Activated CD8-positive, alpha-beta memory T cell treated with anti-CD3 and anti-CD28 coated beads, Interleukin-2, amount 10 ng/mL, durations not matched to agents 7 days and 5 days (primary cell): ENCODE data around the gene SPATA6L. TPM values are rescaled to one million over a fixed set of nuclear protein-coding genes. Genes with fewer than 3 reads are reported as not detected.

Experiments
- ATAC-seq: fragments of 150-1000 bp; cut with Tn5 transposase; one replicate; pipeline ENCODE4 v1.10.0; 2021; ENCODE audit warnings: moderate library complexity
- CTCF ChIA-PET: fragments of 350-600 bp; sonication (Branson Sonifier 250); formaldehyde crosslinking; loops from one replicate; lab custom pipeline; 2021; ENCODE audit warnings: antibody characterized with exemption; lab: Charles Lee
- DNase-seq: peaks from one replicate; pipeline ENCODE4 v3.0.0-alpha.2; 2020
- H3K27ac Mint-ChIP-seq: one replicate; pipeline ENCODE4 v1.8.0; 2021; ENCODE audit warnings: mild to moderate bottlenecking, mixed read lengths
- H3K27me3 Mint-ChIP-seq: one replicate; pipeline ENCODE4 v1.8.0; 2021; ENCODE audit warnings: mixed read lengths
- H3K36me3 Mint-ChIP-seq: one replicate; pipeline ENCODE4 v1.8.0; 2021; ENCODE audit warnings: mild to moderate bottlenecking, mixed read lengths
- H3K4me1 Mint-ChIP-seq: one replicate; pipeline ENCODE4 v1.8.0; 2021; ENCODE audit warnings: mixed read lengths
- H3K4me3 Mint-ChIP-seq: one replicate; pipeline ENCODE4 v1.8.0; 2021; ENCODE audit warnings: mild to moderate bottlenecking, moderate library complexity, mixed read lengths
- H3K9me3 Mint-ChIP-seq: one replicate; pipeline ENCODE4 v1.8.0; 2022; ENCODE audit warnings: low read depth, mixed read lengths
- total RNA-seq, 2 experiments: library from RNA; stranded (reverse); gene quantifications; one replicate each; pipeline ENCODE4 v1.2.3, GENCODE V29; 2021

The SPATA6L gene
- total RNA-seq, 2 experiments from 2014 or later = 0.56 to 0.73 TPM

DNA sequence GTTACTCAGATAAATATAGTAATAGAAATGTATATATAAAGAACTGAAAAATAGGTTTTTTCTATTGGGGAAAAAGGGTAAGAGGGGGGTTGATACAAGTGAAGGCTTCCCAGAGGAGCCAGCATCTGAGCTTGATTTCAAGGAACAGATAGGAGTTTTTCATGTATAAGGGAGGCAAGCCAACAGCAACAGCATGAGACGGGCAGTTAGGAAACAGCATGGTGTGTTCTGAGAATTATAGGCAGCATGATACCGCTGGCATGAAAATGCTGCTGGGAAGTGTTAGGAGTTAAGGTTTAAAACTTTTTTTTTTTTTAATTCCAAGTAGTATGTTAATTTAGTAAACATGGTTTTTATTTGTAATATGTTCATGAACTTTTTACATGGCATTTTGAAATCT is 22.7 kb upstream of the SPATA6L start:
- CTCF ChIA-PET = no interaction called here
- no peak for ATAC-seq
- Mint-ChIP-seq H3K36me3 (peaks cover 40% of the 10 kb centered on the region), H3K27me3 (no peaks in the 10 kb centered on the region), H3K9me3 (no peaks in the 10 kb centered on the region), H3K4me3 (no peak overlapping the region), H3K4me1 (peaks cover 21% of the 10 kb centered on the region), H3K27ac (no peak overlapping the region)
- DNase-seq = no peak

DNA sequence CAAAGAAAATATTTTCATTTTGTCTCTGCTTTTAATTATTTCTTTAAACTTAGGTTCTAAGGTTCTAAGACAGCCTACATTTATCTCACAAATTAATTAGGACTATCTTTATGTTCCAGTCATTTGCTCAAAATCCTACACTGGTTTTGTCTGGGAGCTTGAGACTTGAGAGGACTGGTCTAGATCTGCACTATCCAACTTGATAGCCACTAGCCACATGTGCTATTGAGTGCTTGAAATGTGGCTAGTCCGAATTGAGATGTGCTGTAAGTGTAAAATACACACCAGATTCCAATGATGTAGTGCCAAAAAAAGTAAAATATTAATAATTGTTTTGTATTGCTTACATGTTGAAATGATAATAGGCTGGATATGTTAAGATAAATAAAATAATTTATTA is 20.3 kb upstream of the SPATA6L start:
- Mint-ChIP-seq H3K9me3 (no peaks in the 10 kb centered on the region), H3K4me3 (no peak overlapping the region), H3K4me1 (peaks cover 24% of the 10 kb centered on the region), H3K27me3 (no peaks in the 10 kb centered on the region), H3K27ac (no peak overlapping the region), H3K36me3 (peaks cover 38% of the 10 kb centered on the region)
- DNase-seq = no peak
- no peak for ATAC-seq
- CTCF ChIA-PET = no interaction called here

DNA sequence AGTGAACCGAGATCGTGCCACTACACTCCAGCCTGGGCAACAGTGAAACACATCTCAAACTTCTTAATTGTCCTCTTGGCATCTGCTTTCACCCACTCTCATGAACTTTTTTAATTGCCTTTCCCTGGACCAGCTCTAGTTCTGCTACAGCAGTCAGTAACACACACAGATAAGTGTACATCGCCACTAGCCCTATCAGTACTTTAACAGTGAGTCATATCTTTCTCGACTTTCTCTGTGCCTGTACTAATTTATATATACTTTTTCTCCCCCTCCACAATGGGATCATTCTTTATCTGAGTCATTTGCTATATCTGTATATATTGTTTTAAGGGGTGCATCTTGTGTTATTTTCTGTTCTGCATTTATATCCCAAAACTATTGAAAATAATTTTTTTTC is 19.8 kb upstream of the SPATA6L start:
- Mint-ChIP-seq H3K4me3 (no peak overlapping the region), H3K4me1 (peaks cover 20% of the 10 kb centered on the region), H3K27ac (no peak overlapping the region), H3K27me3 (no peaks in the 10 kb centered on the region), H3K9me3 (no peaks in the 10 kb centered on the region), H3K36me3 (peaks cover 33% of the 10 kb centered on the region)
- no peak for DNase-seq
- CTCF ChIA-PET = no interaction called here
- ATAC-seq = peak; percentile 42

DNA sequence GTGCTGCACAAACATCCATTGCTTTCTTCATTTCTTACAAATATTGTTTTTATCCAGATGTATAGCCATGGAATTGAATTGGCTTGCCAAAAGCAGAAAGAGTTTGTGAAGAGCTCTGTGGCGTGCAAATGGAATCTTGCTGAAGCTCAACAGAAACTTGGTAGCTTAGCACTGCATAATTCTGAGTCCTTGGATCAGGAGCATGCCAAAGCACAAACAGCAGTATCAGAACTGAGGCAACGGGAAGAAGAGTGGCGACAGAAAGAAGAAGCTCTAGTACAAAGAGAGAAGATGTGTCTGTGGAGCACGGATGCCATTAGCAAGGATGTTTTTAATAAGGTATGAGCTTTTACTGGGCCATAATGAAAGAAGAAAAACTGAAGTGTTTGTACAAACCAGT is 18.5 kb upstream of the SPATA6L start:
- no peak overlapping the region for H3K4me3 Mint-ChIP-seq
- no peak for DNase-seq
- peaks cover 14% of the 10 kb centered on the region for H3K4me1 Mint-ChIP-seq
- H3K27ac Mint-ChIP-seq = no peak overlapping the region
- CTCF ChIA-PET = no interaction called here
- no peak for ATAC-seq
- peaks cover 29% of the 10 kb centered on the region for H3K36me3 Mint-ChIP-seq
- no peaks in the 10 kb centered on the region for H3K27me3 Mint-ChIP-seq
- H3K9me3 Mint-ChIP-seq = no peaks in the 10 kb centered on the region

DNA sequence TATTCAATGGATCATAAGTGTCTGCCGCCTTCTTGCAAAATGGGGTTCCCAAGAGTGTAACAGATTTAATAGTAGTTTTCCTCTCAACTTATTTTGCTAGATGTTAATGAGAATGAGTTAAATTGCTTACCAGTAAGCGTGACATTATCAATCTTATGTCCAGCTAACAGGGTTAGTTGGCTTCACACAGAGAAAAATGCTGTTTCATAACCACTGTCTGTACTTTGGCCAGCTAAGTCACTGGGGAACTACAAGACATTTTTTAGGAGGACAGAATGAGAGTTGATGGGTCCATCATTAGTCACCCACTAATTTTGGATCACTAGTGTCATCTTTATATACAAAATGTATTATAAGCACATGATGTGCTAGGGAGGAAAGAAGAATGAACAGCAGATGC is 14.5 kb upstream of the SPATA6L start:
- DNase-seq = no peak
- H3K36me3 Mint-ChIP-seq = peaks cover 18% of the 10 kb centered on the region
- peaks cover 6% of the 10 kb centered on the region for H3K4me1 Mint-ChIP-seq
- CTCF ChIA-PET = interaction anchor here (1.0 to 1.3 kb wide), 3 partner anchors 10 to 76 kb away, joined by 3 to 6 read pairs (median 3); no protein-coding TSS in a partner anchor
- H3K4me3 Mint-ChIP-seq = no peak overlapping the region
- no peak for ATAC-seq
- H3K27ac Mint-ChIP-seq = no peak overlapping the region
- no peaks in the 10 kb centered on the region for H3K27me3 Mint-ChIP-seq
- H3K9me3 Mint-ChIP-seq = no peaks in the 10 kb centered on the region

DNA sequence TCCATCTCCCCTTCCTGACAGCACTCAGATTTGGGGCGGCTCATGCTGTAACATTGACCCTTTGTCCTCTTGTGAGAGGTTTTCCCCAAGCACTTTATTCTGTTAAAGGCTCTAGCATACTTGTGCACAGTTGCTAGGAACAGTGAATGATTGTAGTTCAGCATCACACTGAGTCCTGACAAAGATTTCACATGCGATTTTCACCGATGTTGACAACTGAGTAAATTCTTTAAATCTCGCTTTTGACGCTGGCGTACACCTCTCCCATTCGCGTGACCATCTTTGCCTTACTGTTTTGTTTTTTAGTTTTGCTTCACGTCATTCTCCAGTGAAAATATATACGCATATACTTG is 13.9 kb upstream of the SPATA6L start:
- Mint-ChIP-seq H3K27me3 (no peaks in the 10 kb centered on the region), H3K27ac (no peak overlapping the region), H3K36me3 (peaks cover 14% of the 10 kb centered on the region), H3K4me1 (peaks cover 3% of the 10 kb centered on the region), H3K9me3 (no peaks in the 10 kb centered on the region), H3K4me3 (no peak overlapping the region)
- CTCF ChIA-PET = interaction anchor here (1.3 kb wide), 1 partner anchor 60 kb away, joined by 6 read pairs; no protein-coding TSS in a partner anchor
- ATAC-seq (no peak), DNase-seq (no peak)

DNA sequence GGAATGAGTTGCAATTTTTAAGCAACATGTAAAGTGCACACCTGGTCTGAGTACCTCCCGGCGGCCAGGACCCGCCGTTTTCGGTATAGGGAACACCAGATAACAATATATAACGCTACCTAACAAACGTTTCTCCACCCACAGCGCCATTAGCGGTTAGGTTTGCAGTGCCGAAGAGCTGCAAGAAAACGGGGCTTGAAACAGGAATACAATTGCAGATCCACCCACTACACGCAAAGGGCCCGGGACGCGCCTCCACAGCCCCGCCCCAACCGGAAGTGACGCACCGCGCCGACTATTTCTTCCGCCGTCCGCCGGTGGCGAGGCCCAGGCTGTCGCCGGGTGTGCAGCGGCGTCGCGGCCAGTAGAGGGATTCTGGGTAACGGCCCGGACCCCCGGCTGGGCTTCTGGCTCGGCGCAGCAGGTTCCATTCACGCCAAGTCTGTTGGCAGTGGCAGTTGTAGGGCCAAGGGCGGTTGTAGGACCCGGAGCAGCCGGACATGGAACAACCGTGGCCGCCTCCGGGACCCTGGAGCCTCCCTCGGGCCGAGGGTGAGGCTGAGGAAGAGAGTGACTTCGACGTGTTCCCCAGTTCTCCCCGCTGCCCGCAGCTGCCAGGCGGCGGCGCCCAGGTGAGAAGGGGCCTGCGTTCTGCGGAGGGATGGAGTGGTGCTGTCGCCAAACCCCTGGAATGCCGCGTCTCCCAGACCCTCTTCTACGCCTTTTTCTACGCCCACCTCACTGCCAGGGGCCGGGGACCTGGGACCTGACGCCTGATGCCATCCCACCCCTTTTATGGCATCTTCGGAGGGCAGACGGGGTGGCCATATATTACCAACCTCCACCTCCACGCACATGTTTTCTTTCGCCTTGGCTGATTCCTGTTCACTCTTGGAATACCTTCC is 13.2 kb upstream of the SPATA6L start, which contains the start of gene CDC37L1:
Gene CDC37L1 (plus strand): TSS at position 302 of the 905 bp plus-strand sequence. CDS start 199 bp downstream, at position 501.
- Mint-ChIP-seq H3K4me3 (no peak within 1 kb of the TSS), H3K27me3 (no peaks in the 10 kb centered on the region), H3K4me1 (peaks cover 3% of the 10 kb centered on the region), H3K36me3 (peaks cover 9% of the 10 kb centered on the region), H3K27ac (no peak within 1 kb of the TSS), H3K9me3 (no peaks in the 10 kb centered on the region)
- ATAC-seq = peak; percentile 98
- CTCF ChIA-PET = interaction anchor here (1.0 kb wide), 3 partner anchors 17 to 308 kb away, joined by 3 to 4 read pairs (median 3); partner anchors contain the start of gene PLPP6
- DNase-seq = peak; percentile 98

DNA sequence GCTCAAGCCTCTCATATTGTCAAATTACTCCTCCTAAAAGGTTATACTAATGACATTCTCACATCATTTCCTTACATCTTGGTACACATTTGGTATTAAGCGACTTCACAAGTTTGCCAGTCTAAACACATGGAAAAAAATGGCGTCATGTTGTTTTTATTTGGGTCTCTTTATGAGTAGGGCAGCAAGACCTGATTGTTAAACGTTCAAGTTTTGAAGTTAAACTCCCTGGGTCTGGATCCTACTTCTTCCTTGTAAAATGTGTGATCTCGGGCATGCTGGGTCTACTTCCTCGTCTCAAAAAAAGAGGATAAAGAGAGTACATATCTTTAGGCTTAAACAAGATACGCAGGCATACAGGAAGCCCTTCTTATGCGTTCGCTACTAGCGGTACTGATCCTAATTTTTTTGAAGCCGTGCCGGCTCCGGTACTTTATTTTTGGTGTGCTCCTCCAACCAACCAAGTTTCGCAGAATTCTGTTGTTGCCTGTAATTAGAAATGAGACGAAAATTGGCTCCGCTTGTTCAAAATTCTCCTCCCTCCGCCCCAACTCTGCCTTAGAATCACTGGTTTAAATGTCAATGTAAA is 12.5 kb upstream of the SPATA6L start:
- Mint-ChIP-seq H3K36me3 (peaks cover 6% of the 10 kb centered on the region), H3K27me3 (no peaks in the 10 kb centered on the region), H3K9me3 (no peaks in the 10 kb centered on the region), H3K27ac (no peak overlapping the region), H3K4me1 (peaks cover 3% of the 10 kb centered on the region), H3K4me3 (no peak overlapping the region)
- ATAC-seq (peak; percentile 21), DNase-seq (no peak)
- CTCF ChIA-PET = interaction anchor here (1.0 to 2.6 kb wide), 4 partner anchors 14 to 309 kb away, joined by 3 to 7 read pairs (median 4); partner anchors contain the start of gene PLPP6

DNA sequence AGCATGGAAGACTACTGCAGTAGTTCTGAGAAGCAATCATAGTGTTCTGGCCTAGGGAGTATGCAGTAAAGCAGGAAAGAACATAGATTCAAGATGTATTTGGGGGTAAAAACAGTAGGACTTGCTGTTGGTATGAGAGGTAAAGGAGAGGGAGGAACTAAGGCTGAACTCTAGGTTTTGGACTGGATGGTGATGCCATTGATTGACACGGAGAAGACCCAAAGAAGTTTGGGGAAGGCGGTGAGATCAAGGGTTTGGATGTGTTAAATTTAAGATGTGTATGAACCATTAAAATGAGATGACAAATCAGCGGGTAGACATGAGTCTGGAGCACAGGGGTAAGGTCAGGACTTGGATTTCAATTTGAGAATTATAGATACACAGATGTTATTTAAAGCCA is 11.1 kb upstream of the SPATA6L start:
- Mint-ChIP-seq H3K27me3 (no peaks in the 10 kb centered on the region), H3K36me3 (no peaks in the 10 kb centered on the region), H3K27ac (no peak overlapping the region), H3K9me3 (no peaks in the 10 kb centered on the region), H3K4me3 (no peak overlapping the region), H3K4me1 (no peaks in the 10 kb centered on the region)
- ATAC-seq (no peak), DNase-seq (no peak)
- CTCF ChIA-PET = interaction anchor here (2.6 kb wide), 1 partner anchor 13 kb away, joined by 7 read pairs; no protein-coding TSS in a partner anchor

DNA sequence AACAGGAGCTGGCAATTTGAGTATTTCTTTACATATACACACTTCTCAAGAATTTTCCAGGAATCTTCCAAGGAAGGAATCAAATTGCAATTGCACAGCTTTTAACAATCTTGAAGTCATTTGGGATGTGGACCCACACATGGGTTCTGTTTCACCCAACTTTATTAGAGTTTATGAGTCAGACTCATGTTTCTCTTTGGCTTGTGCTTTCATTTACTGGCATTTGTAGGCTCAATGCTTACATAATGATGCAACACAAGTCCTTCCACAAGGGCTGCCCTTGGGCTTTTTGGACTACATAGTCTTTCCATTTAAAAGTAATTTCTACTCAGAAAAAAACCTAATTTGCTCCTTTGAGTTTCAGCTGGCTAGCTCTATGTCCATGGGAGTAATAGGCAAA is 8.5 kb upstream of the SPATA6L start:
- DNase-seq (no peak), ATAC-seq (no peak)
- Mint-ChIP-seq H3K27ac (no peak overlapping the region), H3K4me3 (no peak overlapping the region), H3K4me1 (peaks cover 15% of the 10 kb centered on the region), H3K36me3 (no peaks in the 10 kb centered on the region), H3K9me3 (no peaks in the 10 kb centered on the region), H3K27me3 (no peaks in the 10 kb centered on the region)
- CTCF ChIA-PET = interaction anchor here (1.0 to 2.6 kb wide), 4 partner anchors 8 to 12 kb away, joined by 3 to 6 read pairs (median 3); partner anchors contain the start of gene SPATA6L

DNA sequence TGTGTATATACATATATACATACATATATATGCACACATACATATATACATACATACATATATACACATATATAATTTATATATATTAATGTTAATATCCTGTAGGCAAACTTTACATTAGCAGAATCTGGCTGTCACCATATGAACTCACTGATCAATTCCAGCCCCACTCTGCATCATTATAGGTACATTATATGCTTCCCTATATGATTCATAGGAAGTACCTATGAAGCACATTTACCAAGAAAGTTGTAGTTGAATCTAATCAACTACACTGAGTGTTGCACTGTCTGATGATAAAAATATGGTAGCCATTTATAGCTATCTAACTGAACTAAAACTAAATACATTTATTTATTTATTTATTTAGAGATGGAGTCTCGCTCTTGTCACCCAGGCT is 5.5 kb upstream of the SPATA6L start:
- ATAC-seq (no peak), DNase-seq (no peak)
- Mint-ChIP-seq H3K27me3 (no peaks in the 10 kb centered on the region), H3K9me3 (no peaks in the 10 kb centered on the region), H3K27ac (no peak overlapping the region), H3K4me3 (no peak overlapping the region), H3K36me3 (no peaks in the 10 kb centered on the region), H3K4me1 (peaks cover 28% of the 10 kb centered on the region)
- CTCF ChIA-PET = interaction anchor here (1.3 to 1.6 kb wide), 2 partner anchors 9 to 12 kb away, joined by 3 to 4 read pairs; no protein-coding TSS in a partner anchor

DNA sequence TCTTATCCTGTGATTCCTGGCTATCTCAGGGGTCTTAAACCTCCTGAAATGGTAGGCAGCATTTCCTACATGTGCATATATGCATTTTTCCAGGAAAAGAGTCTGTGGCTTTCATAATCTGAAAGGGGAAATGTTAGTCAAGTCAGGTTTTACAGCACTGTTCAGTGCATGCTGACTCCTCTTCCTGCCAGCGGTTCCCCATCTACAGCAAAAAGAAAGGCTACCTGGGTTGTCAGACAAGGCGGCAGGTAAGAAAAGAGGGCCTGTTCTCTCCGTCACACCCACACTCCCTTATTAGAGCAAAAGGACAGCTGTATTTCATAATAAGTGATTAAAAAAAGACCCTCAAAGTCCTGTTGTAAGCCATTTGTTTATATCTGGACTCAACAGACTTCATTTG is 4.3 kb upstream of the SPATA6L start:
- H3K27ac Mint-ChIP-seq = peak overlapping the region; percentile 70
- H3K4me3 Mint-ChIP-seq = no peak overlapping the region
- ATAC-seq = no peak
- no peaks in the 10 kb centered on the region for H3K36me3 Mint-ChIP-seq
- H3K4me1 Mint-ChIP-seq = peaks cover 38% of the 10 kb centered on the region
- no peak for DNase-seq
- no peaks in the 10 kb centered on the region for H3K27me3 Mint-ChIP-seq
- no peaks in the 10 kb centered on the region for H3K9me3 Mint-ChIP-seq
- CTCF ChIA-PET = interaction anchor here (1.3 to 1.8 kb wide), 2 partner anchors 10 to 66 kb away, joined by 3 to 4 read pairs; no protein-coding TSS in a partner anchor

DNA sequence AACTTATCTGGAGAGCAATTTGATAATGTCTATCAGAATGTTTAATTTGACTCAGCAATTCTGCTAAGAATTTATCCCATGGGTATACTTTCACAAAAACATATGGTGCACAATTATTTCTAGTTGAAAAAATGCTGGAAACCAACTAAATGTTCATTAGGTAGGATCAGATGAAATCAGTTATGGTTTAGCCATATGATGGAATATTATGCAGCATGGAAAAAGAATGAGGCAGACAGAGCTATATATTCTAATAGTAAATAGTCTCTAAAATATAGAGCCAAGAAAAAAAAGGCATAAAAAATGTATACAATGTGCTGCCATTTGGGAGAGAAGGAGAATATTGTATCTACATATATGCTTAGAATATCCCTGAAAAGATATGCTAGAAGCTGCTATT is 3.6 kb upstream of the SPATA6L start:
- Mint-ChIP-seq H3K9me3 (no peaks in the 10 kb centered on the region), H3K36me3 (no peaks in the 10 kb centered on the region), H3K4me3 (no peak overlapping the region), H3K27ac (no peak overlapping the region), H3K4me1 (peaks cover 45% of the 10 kb centered on the region), H3K27me3 (peaks cover 3% of the 10 kb centered on the region)
- DNase-seq (no peak), ATAC-seq (no peak)
- CTCF ChIA-PET = interaction anchor here (1.8 kb wide), 1 partner anchor 65 kb away, joined by 4 read pairs; no protein-coding TSS in a partner anchor
